ENCODE measurements around the gene CHST4.
A peak's percentile ranks its signal among the peaks of the same experiment; 100 is the strongest.
"Not testable (repeated sequence)": the region's sequence is repeated elsewhere in the genome, so short reads cannot be mapped to it uniquely, and the experiment has no call there.

CHST4 gene

GRCh38 chr16:71555230-71555891 is 29.1 kb downstream of the CHST4 start:
- TF ChIP-seq CTCF (IDR thresholded peaks at IDR 0.05; ENCODE audit: low read depth, low read length) = no peak
- no peak for DNase-seq (ENCODE audit: low read depth, low spot score)
- in situ Hi-C loops (cut with HindIII; ENCODE audit: low sequenced_read_pairs) = no loop called here
- no peak overlapping the region for H3K4me3 ChIP-seq (ENCODE audit: low read depth, low read length)

- in situ Hi-C loops (cut with HindIII; ENCODE audit: low sequenced_read_pairs) = no loop called here
- H3K4me3 ChIP-seq (ENCODE audit: low read depth, low read length) = no peak overlapping the region
- no peak for DNase-seq (ENCODE audit: low read depth, low spot score)
- no peak for TF ChIP-seq CTCF (IDR thresholded peaks at IDR 0.05; ENCODE audit: low read depth, low read length)
Measured at GRCh38 chr16:71557299-71557698, 31.1 kb downstream of the CHST4 start.

GRCh38 chr16:71557954-71558582 is 31.8 kb downstream of the CHST4 start:
- no peak for TF ChIP-seq CTCF (IDR thresholded peaks at IDR 0.05; ENCODE audit: low read depth, low read length)
- in situ Hi-C loops (cut with HindIII; ENCODE audit: low sequenced_read_pairs) = no loop called here
- DNase-seq (ENCODE audit: low read depth, low spot score) = no peak
- H3K4me3 ChIP-seq (ENCODE audit: low read depth, low read length) = no peak overlapping the region

- H3K4me3 ChIP-seq (ENCODE audit: low read depth, low read length) = no peak overlapping the region
- no peak for DNase-seq (ENCODE audit: low read depth, low spot score)
- TF ChIP-seq CTCF (IDR thresholded peaks at IDR 0.05; ENCODE audit: low read depth, low read length) = no peak
- in situ Hi-C loops (cut with HindIII; ENCODE audit: low sequenced_read_pairs) = no loop called here
Measured at GRCh38 chr16:71559855-71560254, 33.6 kb downstream of the CHST4 start.

GRCh38 chr16:71561886-71562285 is 35.7 kb downstream of the CHST4 start:
- H3K4me3 ChIP-seq (ENCODE audit: low read depth, low read length); DNase-seq (ENCODE audit: low read depth, low spot score); in situ Hi-C loops (cut with HindIII; ENCODE audit: low sequenced_read_pairs): not testable (repeated sequence)

GRCh38 chr16:71562552-71562951 is 36.3 kb downstream of the CHST4 start:
- in situ Hi-C loops (cut with HindIII; ENCODE audit: low sequenced_read_pairs) = no loop called here
- no peak for TF ChIP-seq CTCF (IDR thresholded peaks at IDR 0.05; ENCODE audit: low read depth, low read length)
- DNase-seq (ENCODE audit: low read depth, low spot score) = no peak
- H3K4me3 ChIP-seq (ENCODE audit: low read depth, low read length) = no peak overlapping the region

GRCh38 chr16:71564335-71564967 is 38.2 kb downstream of the CHST4 start:
- peak overlapping the region; percentile 70 for H3K4me3 ChIP-seq (ENCODE audit: low read depth, low read length)
- no peak for TF ChIP-seq CTCF (IDR thresholded peaks at IDR 0.05; ENCODE audit: low read depth, low read length)
- DNase-seq (ENCODE audit: low read depth, low spot score) = no peak
- in situ Hi-C loops (cut with HindIII; ENCODE audit: low sequenced_read_pairs) = no loop called here

All from astrocyte of the spinal cord (primary cell).